ENCODE data around the gene PPP4R1. TPM values are rescaled to one million over a fixed set of nuclear protein-coding genes. Genes with fewer than 3 reads are reported as not detected.
A peak's percentile ranks its signal among the peaks of the same experiment; 100 is the strongest.

Gene PPP4R1
- total RNA-seq, 1 experiment from 2014 or later: 110 TPM

DNA sequence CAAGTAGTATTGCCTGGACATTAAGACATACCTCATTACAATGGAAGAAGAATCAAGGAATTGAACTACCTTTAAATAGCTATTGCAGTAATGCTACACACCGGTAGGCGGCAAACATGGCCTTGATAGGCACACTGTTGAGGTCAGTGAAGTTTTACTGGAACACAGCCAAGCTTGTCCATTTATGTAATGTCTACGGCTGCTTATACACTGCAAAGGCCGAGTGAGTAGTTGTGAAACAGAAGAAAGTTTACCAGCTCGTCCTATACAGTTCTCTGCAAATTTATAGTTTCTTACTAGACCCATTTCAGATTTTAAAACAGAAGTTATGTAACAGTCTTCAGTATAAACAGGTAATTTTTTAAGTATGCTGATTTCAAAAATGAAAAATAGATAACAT, 38.8 kb downstream of the PPP4R1 start:
- BruUV-seq (replicated peaks): no TSS peak
- CTCF ChIA-PET: interaction anchor here (0.5 to 1.7 kb wide), 12 partner anchors 13 to 502 kb away, joined by 3 to 29 read pairs (median 5); partner anchors contain the start of gene TWSG1
- TF ChIP-seq CTCF (IDR thresholded peaks at IDR 0.05; ENCODE audit: unreplicated experiment): peak; percentile 84
- Mint-ChIP-seq H3K27ac (ENCODE audit: unreplicated experiment) (peak overlapping the region; percentile 42), H3K4me1 (ENCODE audit: low read depth, unreplicated experiment) (peaks cover 12% of the 10 kb centered on the region), H3K9me3 (ENCODE audit: low read depth, unreplicated experiment) (no peaks in the 10 kb centered on the region), H3K4me3 (ENCODE audit: low read depth, unreplicated experiment) (no peak overlapping the region), H3K27me3 (ENCODE audit: unreplicated experiment) (no peaks in the 10 kb centered on the region), H3K36me3 (ENCODE audit: insufficient read depth, unreplicated experiment) (peaks cover 10% of the 10 kb centered on the region)
- DNase-seq: peak; percentile 84
- intact Hi-C loops (cut with micrococcal nuclease; ENCODE audit: unreplicated experiment): loop anchor here (1.0 to 2.0 kb wide), 3 partner anchors 97 to 147 kb away; no protein-coding TSS in a partner anchor

GRCh38 chr18:9574473-9575115, 39.8 kb downstream of the PPP4R1 start:
- no peak overlapping the region for H3K4me3 Mint-ChIP-seq (ENCODE audit: low read depth, unreplicated experiment)
- no peaks in the 10 kb centered on the region for H3K27me3 Mint-ChIP-seq (ENCODE audit: unreplicated experiment)
- no peak for TF ChIP-seq CTCF (IDR thresholded peaks at IDR 0.05; ENCODE audit: unreplicated experiment)
- H3K27ac Mint-ChIP-seq (ENCODE audit: unreplicated experiment): no peak overlapping the region
- intact Hi-C loops (cut with micrococcal nuclease; ENCODE audit: unreplicated experiment): loop anchor here (1.0 to 2.0 kb wide), 3 partner anchors 98 to 148 kb away; no protein-coding TSS in a partner anchor
- H3K4me1 Mint-ChIP-seq (ENCODE audit: low read depth, unreplicated experiment): peaks cover 12% of the 10 kb centered on the region
- CTCF ChIA-PET: interaction anchor here (0.8 to 1.7 kb wide), 6 partner anchors 34 to 240 kb away, joined by 3 to 29 read pairs (median 7); partner anchors contain the start of gene TWSG1
- peaks cover 18% of the 10 kb centered on the region for H3K36me3 Mint-ChIP-seq (ENCODE audit: insufficient read depth, unreplicated experiment)
- no peaks in the 10 kb centered on the region for H3K9me3 Mint-ChIP-seq (ENCODE audit: low read depth, unreplicated experiment)
- no TSS peak for BruUV-seq (replicated peaks)
- DNase-seq: no peak

- no TSS peak for BruUV-seq (replicated peaks)
- H3K27me3 Mint-ChIP-seq (ENCODE audit: unreplicated experiment): no peaks in the 10 kb centered on the region
- no peak overlapping the region for H3K4me3 Mint-ChIP-seq (ENCODE audit: low read depth, unreplicated experiment)
- intact Hi-C loops (cut with micrococcal nuclease; ENCODE audit: unreplicated experiment): no loop called here
- no peaks in the 10 kb centered on the region for H3K9me3 Mint-ChIP-seq (ENCODE audit: low read depth, unreplicated experiment)
- peaks cover 12% of the 10 kb centered on the region for H3K4me1 Mint-ChIP-seq (ENCODE audit: low read depth, unreplicated experiment)
- no peak overlapping the region for H3K27ac Mint-ChIP-seq (ENCODE audit: unreplicated experiment)
- H3K36me3 Mint-ChIP-seq (ENCODE audit: insufficient read depth, unreplicated experiment): peaks cover 18% of the 10 kb centered on the region
- CTCF ChIA-PET: no interaction called here
- no peak for DNase-seq
- TF ChIP-seq CTCF (IDR thresholded peaks at IDR 0.05; ENCODE audit: unreplicated experiment): no peak
These were observed 42.8 kb downstream of the PPP4R1 start for GRCh38 chr18:9571546-9571945.

GRCh38 chr18:9570255-9570654, 44.1 kb downstream of the PPP4R1 start:
- no TSS peak for BruUV-seq (replicated peaks)

More at GRCh38 chr18:9570255-9570654, 44.1 kb downstream of the PPP4R1 start:
- no peaks in the 10 kb centered on the region for H3K27me3 Mint-ChIP-seq (ENCODE audit: unreplicated experiment)
- no peaks in the 10 kb centered on the region for H3K9me3 Mint-ChIP-seq (ENCODE audit: low read depth, unreplicated experiment)
- no peak for TF ChIP-seq CTCF (IDR thresholded peaks at IDR 0.05; ENCODE audit: unreplicated experiment)
- CTCF ChIA-PET: no interaction called here
- peaks cover 10% of the 10 kb centered on the region for H3K36me3 Mint-ChIP-seq (ENCODE audit: insufficient read depth, unreplicated experiment)
- no peak overlapping the region for H3K4me3 Mint-ChIP-seq (ENCODE audit: low read depth, unreplicated experiment)
- no peak for DNase-seq
- intact Hi-C loops (cut with micrococcal nuclease; ENCODE audit: unreplicated experiment): no loop called here
- H3K4me1 Mint-ChIP-seq (ENCODE audit: low read depth, unreplicated experiment): peaks cover 3% of the 10 kb centered on the region
- no peak overlapping the region for H3K27ac Mint-ChIP-seq (ENCODE audit: unreplicated experiment)
